CD4-positive, alpha-beta T cell treated with Interleukin-2 at 100 ng/mL for 4 hours (primary cell): Measurements from ENCODE around the gene ASPDH.
"Not testable (repeated sequence)": the region's sequence is repeated elsewhere in the genome, so short reads cannot be mapped to it uniquely, and the experiment has no call there.

ENCODE experiments used
- DNase-seq: peaks from one replicate; pipeline ENCODE4 v3.0.0-alpha.2; 2020; ENCODE audit warnings: low spot score

Gene ASPDH

GRCh38 chr19:50547385-50548190 is 33.9 kb upstream of the ASPDH start:
- DNase-seq: no peak

GRCh38 chr19:50546527-50547221 is 33.0 kb upstream of the ASPDH start:
- DNase-seq: no peak

- no peak for DNase-seq
Measured at GRCh38 chr19:50542943-50543342, 29.2 kb upstream of the ASPDH start.

GRCh38 chr19:50537769-50538230 is 24.1 kb upstream of the ASPDH start:
- peak; percentile 45 for DNase-seq

GRCh38 chr19:50537306-50537685 is 23.6 kb upstream of the ASPDH start:
- DNase-seq: no peak

- DNase-seq: no peak
Measured at GRCh38 chr19:50536662-50537305, 23.1 kb upstream of the ASPDH start.

- DNase-seq: no peak
Measured at GRCh38 chr19:50535672-50536187, 22.0 kb upstream of the ASPDH start.

- DNase-seq: no peak
Measured at GRCh38 chr19:50534478-50534877, 20.8 kb upstream of the ASPDH start.

GRCh38 chr19:50532952-50533351 is 19.2 kb upstream of the ASPDH start:
- DNase-seq: no peak

GRCh38 chr19:50531171-50531612 is 17.5 kb upstream of the ASPDH start:
- no peak for DNase-seq

- DNase-seq: not testable (repeated sequence)
Measured at GRCh38 chr19:50528052-50528451, 14.3 kb upstream of the ASPDH start.

GRCh38 chr19:50522881-50523280 is 9.2 kb upstream of the ASPDH start:
- no peak for DNase-seq

- DNase-seq: no peak
Measured at GRCh38 chr19:50520822-50521465, 7.2 kb upstream of the ASPDH start.

GRCh38 chr19:50519006-50519575 is 5.4 kb upstream of the ASPDH start:
- DNase-seq: no peak

GRCh38 chr19:50518091-50519005 is 4.6 kb upstream of the ASPDH start:
- DNase-seq: no peak

- DNase-seq: no peak
Measured at GRCh38 chr19:50517704-50518075, 4.0 kb upstream of the ASPDH start.

GRCh38 chr19:50516964-50517703 is 3.4 kb upstream of the ASPDH start:
- DNase-seq: no peak

GRCh38 chr19:50516456-50516855 is 2.7 kb upstream of the ASPDH start:
- no peak for DNase-seq

- DNase-seq: no peak
Measured at GRCh38 chr19:50515168-50515561, 1.5 kb upstream of the ASPDH start.
